Kidney capillary endothelial cell (primary cell): ENCODE data around the gene RASA1.
A peak's percentile ranks its signal among the peaks of the same experiment; 100 is the strongest.

Experiments used
- DNase-seq: peaks from one replicate; pipeline ENCODE4 v3.0.0-alpha.2; 2018; ENCODE audit warnings: low spot score

The RASA1 gene

GRCh38 chr5:87403899-87404298 is 136.2 kb downstream of the RASA1 start:
- no peak for DNase-seq

DNA sequence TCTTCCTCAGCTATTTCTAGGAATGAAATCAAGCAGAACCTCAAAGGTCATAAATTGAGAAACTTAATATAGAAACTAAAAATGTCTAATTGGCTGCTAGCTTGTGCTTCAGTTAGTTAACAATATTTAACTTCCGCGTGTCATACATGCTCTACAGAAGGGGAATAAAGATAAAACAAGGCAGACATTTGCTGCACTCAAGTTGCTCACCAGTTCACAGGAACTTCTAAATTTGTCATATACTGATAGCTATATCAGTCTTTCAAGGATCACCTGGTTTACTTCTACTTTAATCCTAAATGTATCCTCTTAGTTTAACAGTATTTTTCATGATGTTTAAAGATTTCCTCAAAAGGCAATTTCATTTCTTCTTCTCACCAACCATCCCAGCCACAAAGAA is 136.7 kb downstream of the RASA1 start:
- no peak for DNase-seq

GRCh38 chr5:87405472-87406155 is 137.9 kb downstream of the RASA1 start:
- no peak for DNase-seq

GRCh38 chr5:87408204-87408603 is 140.5 kb downstream of the RASA1 start:
- DNase-seq, result no peak

DNA sequence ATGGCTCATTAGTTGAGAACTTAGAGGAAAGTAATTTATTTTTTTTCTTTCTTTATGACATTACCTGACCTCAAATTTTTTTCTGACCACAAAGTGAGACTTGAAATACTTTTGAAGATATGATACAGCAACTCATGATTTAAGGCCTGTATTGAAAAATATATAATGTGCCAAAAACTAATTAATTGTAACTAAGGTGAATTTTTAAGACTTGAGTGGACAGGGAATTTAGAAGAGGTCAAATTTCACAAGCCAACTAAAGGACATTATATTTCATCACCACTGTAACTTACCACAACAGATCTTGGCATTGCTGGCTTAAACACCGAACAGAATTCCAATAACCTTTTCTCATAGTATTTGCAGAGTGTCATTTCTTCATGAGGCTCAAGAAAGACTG is 143.2 kb downstream of the RASA1 start:
- DNase-seq, result no peak

- DNase-seq, result no peak
Observed at GRCh38 chr5:87411586-87411972, 143.9 kb downstream of the RASA1 start.

- peak; percentile 34 for DNase-seq
Observed at GRCh38 chr5:87411973-87412629, 144.4 kb downstream of the RASA1 start.

GRCh38 chr5:87412630-87413342 is 145.1 kb downstream of the RASA1 start, which contains the start of gene CCNH:
Gene CCNH, minus strand, starts transcription at chr5:87412930. Its CDS starts 136 bp downstream, at chr5:87412794.
- DNase-seq, result peak; percentile 98

DNA sequence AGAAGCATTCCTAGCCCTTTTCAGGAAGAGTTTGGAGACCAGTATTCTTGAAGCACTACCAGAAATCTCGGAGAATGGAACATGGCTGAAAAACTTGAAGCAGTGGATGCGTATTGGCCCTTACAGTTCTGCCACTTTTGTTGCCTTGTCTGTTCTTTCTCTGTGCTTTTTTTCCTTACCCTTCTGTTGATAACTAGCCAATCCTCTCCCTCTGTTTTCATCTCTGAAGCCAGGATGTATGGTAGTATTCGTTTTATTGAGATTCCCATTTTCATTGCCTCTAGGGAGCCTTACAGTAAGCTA is 145.6 kb downstream of the RASA1 start:
- DNase-seq, result no peak

DNA sequence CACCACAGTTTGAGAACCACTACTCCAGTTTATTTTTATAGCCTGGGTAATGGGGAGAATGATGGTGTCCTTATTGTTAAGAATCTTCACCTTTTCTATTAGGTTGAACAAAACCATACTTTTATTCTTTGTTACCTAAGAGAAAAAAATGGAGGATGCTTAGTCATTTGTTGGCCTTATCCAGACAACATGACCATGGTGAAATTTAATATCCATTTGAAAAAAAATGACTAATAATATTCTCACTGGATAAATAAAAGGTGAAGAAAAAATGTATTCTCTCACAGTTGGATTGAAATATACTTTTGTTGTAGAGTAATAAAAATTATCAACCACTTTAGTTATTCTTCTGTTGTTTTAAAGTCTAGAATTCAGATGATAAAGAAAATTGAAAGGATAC is 150.8 kb downstream of the RASA1 start:
- no peak for DNase-seq

GRCh38 chr5:87421307-87421706 is 153.6 kb downstream of the RASA1 start:
- no peak for DNase-seq

DNA sequence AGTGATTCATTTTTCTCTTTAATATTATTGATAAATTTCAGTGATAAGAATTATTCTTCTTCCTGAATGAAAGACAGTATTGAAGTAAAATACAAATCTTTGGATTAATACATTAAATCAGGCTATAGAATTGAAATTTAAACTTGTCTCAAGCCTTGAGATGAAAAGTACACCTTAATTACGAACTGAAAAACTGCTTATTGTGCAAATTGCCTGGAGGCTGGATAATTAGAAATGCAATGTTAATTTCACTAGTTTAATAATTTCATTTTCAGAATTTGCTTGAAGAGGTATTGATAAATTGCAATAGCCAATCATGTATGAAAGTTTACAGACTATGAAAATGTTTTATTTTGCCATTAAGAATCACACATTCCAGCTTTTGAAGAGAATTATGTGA is 156.1 kb downstream of the RASA1 start:
- no peak for DNase-seq

DNA sequence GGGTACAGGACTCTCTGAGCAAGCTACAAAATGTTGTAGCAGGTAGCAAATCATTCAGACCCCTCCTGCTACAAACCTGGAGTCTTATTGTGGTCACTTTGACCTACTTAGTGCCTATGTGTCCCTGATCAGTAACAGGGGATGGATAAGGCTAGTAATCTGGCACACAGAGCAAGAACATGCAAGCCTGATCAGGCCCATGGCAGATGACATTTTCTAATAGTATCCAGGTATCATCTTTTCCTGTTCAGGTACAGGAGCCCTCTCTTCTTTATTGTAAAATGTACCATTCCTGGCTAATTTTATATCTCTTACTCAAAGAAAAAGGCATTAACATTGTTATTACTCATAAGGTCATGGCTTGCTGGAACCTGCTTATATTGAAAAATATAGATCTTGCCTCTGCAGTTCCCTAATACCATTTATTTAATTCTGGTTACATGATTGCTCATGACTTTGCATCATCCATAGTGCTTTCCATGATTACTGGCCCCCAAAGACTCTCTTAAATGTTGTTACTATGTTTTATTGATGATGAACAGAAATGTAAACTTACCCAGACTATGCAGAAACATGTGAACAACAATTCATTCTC is 163.3 kb downstream of the RASA1 start:
- no peak for DNase-seq

DNA sequence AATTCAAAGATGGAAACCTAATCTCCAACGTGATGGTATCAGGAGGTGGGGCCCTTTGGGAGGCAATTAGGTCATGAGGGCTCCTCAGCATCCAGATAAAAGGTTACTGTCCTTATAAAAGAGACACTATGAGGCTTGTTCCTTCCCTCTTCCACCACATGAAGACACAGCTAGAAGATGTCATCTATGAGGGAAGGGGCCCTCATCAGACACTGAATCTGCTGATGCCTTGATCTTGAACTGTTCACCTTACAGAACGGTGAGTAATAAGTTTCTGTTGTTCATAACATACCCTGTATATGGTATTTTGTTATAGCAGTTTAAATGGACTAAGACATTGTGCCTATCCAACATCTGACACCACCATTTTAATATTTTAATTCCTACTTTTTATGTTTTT is 164.8 kb downstream of the RASA1 start:
- DNase-seq, result no peak

GRCh38 chr5:87433945-87434344 is 166.3 kb downstream of the RASA1 start:
- no peak for DNase-seq

- no peak for DNase-seq
Observed at GRCh38 chr5:87434461-87434860, 166.8 kb downstream of the RASA1 start.

GRCh38 chr5:87435144-87435694 is 167.5 kb downstream of the RASA1 start:
- DNase-seq, result no peak

GRCh38 chr5:87437724-87438123 is 170.0 kb downstream of the RASA1 start:
- no peak for DNase-seq

GRCh38 chr5:87438231-87438630 is 170.5 kb downstream of the RASA1 start:
- no peak for DNase-seq
